ENCODE data around the gene COQ8A.

Gene COQ8A

DNA sequence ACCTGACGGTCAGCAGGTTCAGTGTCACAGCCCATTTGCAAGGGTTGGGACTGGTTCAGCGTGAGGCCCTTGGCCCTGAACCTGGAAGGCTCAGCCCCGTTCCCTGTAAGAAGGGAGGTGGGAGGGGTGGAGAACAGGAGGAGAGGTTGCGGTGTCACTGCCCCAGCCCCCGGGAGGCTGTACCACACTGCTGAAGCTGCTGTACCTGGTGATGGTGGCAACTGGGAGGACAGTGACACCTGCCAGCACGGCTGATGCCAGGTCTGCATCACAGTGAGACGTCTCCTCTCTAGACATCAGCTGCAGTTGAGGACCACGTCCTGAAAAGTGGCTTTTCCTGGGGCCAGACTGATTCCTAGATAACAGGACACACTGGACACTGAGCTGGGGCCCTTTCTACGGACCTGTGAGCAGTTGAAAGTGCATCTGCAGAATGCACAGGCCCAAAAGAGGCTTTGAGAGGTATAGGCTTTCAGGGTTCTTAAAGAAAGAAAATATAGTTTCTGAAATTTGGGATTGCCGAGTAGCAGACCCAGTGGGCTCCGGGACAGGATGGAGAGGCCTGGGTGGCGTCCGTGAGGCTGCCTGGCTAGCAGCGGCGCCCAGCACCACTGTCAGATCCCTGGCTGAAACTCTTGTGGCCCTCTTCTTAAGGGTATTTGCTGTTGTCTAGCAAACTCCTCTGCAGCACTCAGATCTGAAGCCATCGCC is 47.7 kb downstream of the COQ8A start:
- peaks cover 29 to 35% (median 32%) of the 10 kb centered on the region in 10 experiments for H3K4me1 ChIP-seq
- no peak overlapping the region for H3K27ac ChIP-seq
- H3K27me3 ChIP-seq = no peaks in the 10 kb centered on the region
- H3K4me3 ChIP-seq = no peak overlapping the region
- H3K4me2 ChIP-seq = peak overlapping the region in 4 of 11 experiments; percentile 34 to 79 (median 74); a peak in 4 of 22 replicates
- H4K20me1 ChIP-seq = no peaks in the 10 kb centered on the region; a peak in 1 of 22 replicates
- no peak for TF ChIP-seq Cebpa-rat (IDR thresholded peaks at IDR 0.05)
- H3K9ac ChIP-seq = no peak overlapping the region
- H3K36me3 ChIP-seq = peaks cover 7 to 56% (median 44%) of the 10 kb centered on the region in 11 experiments; a peak in 20 of 22 replicates
- H3K9me3 ChIP-seq (replicated peaks in 1 of 11) = no peaks in the 10 kb centered on the region

DNA sequence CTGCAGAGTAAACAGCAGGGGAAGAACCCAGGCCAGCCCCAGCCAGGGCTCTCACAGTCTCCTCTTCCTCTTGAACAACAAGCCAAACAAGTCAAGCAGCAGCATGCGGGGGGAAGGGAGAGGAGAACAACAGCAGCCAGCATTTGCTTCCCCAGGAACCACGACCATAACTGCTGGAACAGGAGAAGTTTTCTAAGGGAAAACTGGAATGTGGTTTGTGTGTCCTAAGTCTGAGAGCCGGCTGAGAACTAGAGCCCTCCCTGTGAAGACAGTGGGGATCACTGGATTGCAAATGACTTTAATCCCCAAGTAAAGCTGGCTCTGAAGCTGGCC is 48.2 kb downstream of the COQ8A start:
- Histone ChIP-seq H3K4me3 (no peak overlapping the region), H3K9ac (peak overlapping the region in 1 of 11 experiments; percentile 59; a peak in 1 of 22 replicates), H3K4me1 (peaks cover 29 to 35% (median 32%) of the 10 kb centered on the region in 10 experiments), H3K36me3 (peaks cover 7 to 51% (median 39%) of the 10 kb centered on the region in 11 experiments; a peak in 20 of 22 replicates), H3K9me3 (replicated peaks in 1 of 11) (no peaks in the 10 kb centered on the region), H3K27me3 (no peaks in the 10 kb centered on the region), H3K4me2 (peak overlapping the region in 8 of 11 experiments; percentile 34 to 86 (median 78); a peak in 9 of 22 replicates), H3K27ac (no peak overlapping the region), H4K20me1 (no peaks in the 10 kb centered on the region; a peak in 1 of 22 replicates)
- no peak for TF ChIP-seq Cebpa-rat (IDR thresholded peaks at IDR 0.05)

GRCh38 chr1:226989085-226989920 is 49.2 kb downstream of the COQ8A start:
- H3K4me2 ChIP-seq = peak overlapping the region; percentile 59 to 89 (median 76)
- no peak for TF ChIP-seq Cebpa-rat (IDR thresholded peaks at IDR 0.05)
- no peaks in the 10 kb centered on the region for H4K20me1 ChIP-seq
- H3K27me3 ChIP-seq = no peaks in the 10 kb centered on the region
- peaks cover 29 to 35% (median 32%) of the 10 kb centered on the region in 10 experiments for H3K4me1 ChIP-seq
- no peaks in the 10 kb centered on the region for H3K9me3 ChIP-seq (replicated peaks in 1 of 11)
- peak overlapping the region in 1 of 10 experiments; percentile 4; a peak in 1 of 20 replicates for H3K4me3 ChIP-seq
- H3K9ac ChIP-seq = peak overlapping the region in 10 of 11 experiments; percentile 13 to 61 (median 50); a peak in 17 of 22 replicates
- peaks cover 7 to 41% (median 35%) of the 10 kb centered on the region in 11 experiments; a peak in 20 of 22 replicates for H3K36me3 ChIP-seq
- peak overlapping the region; percentile 46 to 78 (median 64); a peak in 21 of 22 replicates for H3K27ac ChIP-seq

- peak overlapping the region; percentile 59 to 89 (median 76) for H3K4me2 ChIP-seq
- H3K9me3 ChIP-seq (replicated peaks in 1 of 11) = no peaks in the 10 kb centered on the region
- H3K4me1 ChIP-seq = peaks cover 29 to 35% (median 33%) of the 10 kb centered on the region in 10 experiments
- no peaks in the 10 kb centered on the region for H3K27me3 ChIP-seq
- no peak overlapping the region for H3K4me3 ChIP-seq
- H4K20me1 ChIP-seq = no peaks in the 10 kb centered on the region
- no peak for TF ChIP-seq Cebpa-rat (IDR thresholded peaks at IDR 0.05)
- H3K36me3 ChIP-seq = peaks cover 7 to 33% (median 27%) of the 10 kb centered on the region in 11 experiments; a peak in 20 of 22 replicates
- peak overlapping the region in 10 of 11 experiments; percentile 2 to 61 (median 51); a peak in 13 of 22 replicates for H3K9ac ChIP-seq
- H3K27ac ChIP-seq = peak overlapping the region; percentile 17 to 78 (median 64); a peak in 18 of 22 replicates
Measured at GRCh38 chr1:226990133-226990716, 50.1 kb downstream of the COQ8A start.

DNA sequence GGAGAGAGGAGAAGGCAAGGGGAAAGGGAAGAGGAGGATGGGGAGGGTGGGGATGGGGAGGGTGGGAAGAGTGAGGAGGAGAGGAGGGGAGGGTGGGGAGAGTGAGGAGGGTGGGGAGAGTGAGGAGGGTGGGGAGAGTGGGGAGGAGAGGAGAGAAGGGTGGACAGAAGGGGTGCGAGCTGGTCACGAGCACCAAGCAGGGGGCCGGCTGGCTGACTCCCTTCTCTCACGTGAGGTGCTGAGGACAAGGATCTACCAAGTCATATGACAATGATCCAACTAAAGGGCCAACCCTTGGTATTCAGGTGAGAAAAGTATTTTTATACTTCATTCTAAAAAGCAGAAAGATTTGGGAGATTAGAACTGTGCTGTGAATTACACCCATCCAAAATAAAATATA is 51.8 kb downstream of the COQ8A start:
- Histone ChIP-seq H3K36me3 (peaks cover 0 to 16% (median 10%) of the 10 kb centered on the region in 11 experiments; a peak in 17 of 22 replicates), H3K9ac (no peak overlapping the region), H3K27ac (no peak overlapping the region), H4K20me1 (no peaks in the 10 kb centered on the region), H3K4me2 (no peak overlapping the region), H3K4me1 (peaks cover 29 to 44% (median 39%) of the 10 kb centered on the region in 10 experiments), H3K27me3 (no peaks in the 10 kb centered on the region), H3K4me3 (no peak overlapping the region), H3K9me3 (replicated peaks in 1 of 11) (no peaks in the 10 kb centered on the region)
- no peak for TF ChIP-seq Cebpa-rat (IDR thresholded peaks at IDR 0.05)

- Histone ChIP-seq H3K27ac (no peak overlapping the region), H3K27me3 (no peaks in the 10 kb centered on the region), H3K4me3 (no peak overlapping the region), H3K9ac (no peak overlapping the region), H3K9me3 (replicated peaks in 1 of 11) (peaks cover 0 to 5% (median 0%) of the 10 kb centered on the region in 11 experiments; a peak in 6 of 22 replicates), H4K20me1 (no peaks in the 10 kb centered on the region), H3K4me1 (peaks cover 18 to 31% (median 25%) of the 10 kb centered on the region in 10 experiments), H3K4me2 (no peak overlapping the region), H3K36me3 (peaks cover 0 to 12% (median 0%) of the 10 kb centered on the region in 11 experiments; a peak in 2 of 22 replicates)
- no peak for TF ChIP-seq Cebpa-rat (IDR thresholded peaks at IDR 0.05)
Measured at GRCh38 chr1:226993814-226994585, 53.9 kb downstream of the COQ8A start.

DNA sequence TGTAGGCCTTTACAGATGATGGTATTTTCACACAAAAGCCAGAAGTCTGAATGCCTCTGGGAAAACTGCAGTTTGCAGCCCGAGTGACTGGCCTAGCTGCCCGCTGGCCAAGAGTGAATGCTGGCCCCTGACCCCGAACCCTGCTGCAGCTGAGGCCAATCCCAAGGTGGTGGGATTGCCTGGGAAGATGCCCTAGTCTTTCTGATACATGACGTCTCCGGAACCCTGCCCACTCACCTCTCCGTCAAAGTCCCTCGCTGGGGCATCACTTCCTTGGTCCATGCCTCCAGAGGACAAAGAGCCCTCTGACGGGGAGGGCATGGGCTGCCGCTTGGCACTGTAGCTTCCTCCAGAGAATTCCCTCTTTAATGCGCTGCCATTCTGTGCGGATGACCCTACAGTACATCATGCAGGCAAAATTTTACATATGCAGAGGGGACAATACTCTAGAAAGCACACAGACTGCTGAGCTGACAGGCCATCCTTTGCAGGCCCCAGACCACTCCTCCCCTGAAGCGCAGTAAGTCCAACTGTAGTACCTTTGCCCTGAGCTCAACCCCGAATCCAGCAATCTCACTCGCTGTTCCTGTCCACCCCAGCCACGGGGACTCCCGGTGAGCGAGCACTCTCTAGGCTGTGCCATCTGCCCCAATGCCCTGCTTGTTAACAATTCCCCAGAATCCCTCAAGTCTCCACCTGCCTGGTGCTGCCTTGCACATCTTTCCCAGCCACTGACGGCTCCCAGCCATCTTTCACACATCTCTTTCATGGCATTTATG is 54.7 kb downstream of the COQ8A start:
- no peak overlapping the region for H3K27ac ChIP-seq
- H3K9me3 ChIP-seq (replicated peaks in 1 of 11) = peaks cover 0 to 6% (median 0%) of the 10 kb centered on the region in 11 experiments; a peak in 6 of 22 replicates
- H3K4me2 ChIP-seq = no peak overlapping the region; a peak in 1 of 22 replicates
- H3K4me3 ChIP-seq = no peak overlapping the region
- no peak overlapping the region for H3K9ac ChIP-seq
- peaks cover 0 to 12% (median 0%) of the 10 kb centered on the region in 11 experiments; a peak in 2 of 22 replicates for H3K36me3 ChIP-seq
- no peaks in the 10 kb centered on the region for H3K27me3 ChIP-seq
- no peak for TF ChIP-seq Cebpa-rat (IDR thresholded peaks at IDR 0.05)
- no peaks in the 10 kb centered on the region for H4K20me1 ChIP-seq
- peaks cover 10 to 23% (median 18%) of the 10 kb centered on the region in 10 experiments for H3K4me1 ChIP-seq

Data from BLaER1 treated with 17β-estradiol and CSF1 and Interleukin-3, amounts not matched to agents 10 nM and 100 nM (cell line).